ENCODE measurements around the gene ISLR2. TPM values are rescaled to one million over a fixed set of nuclear protein-coding genes. Genes with fewer than 3 reads are reported as not detected.

ISLR2 gene
- total and polyA plus RNA-seq, 8 donors: 1.3 to 8.4 (median 6.8) TPM

GRCh38 chr15:74129586-74130154, 716 bp upstream of the ISLR2 start:
- H3K9me3 ChIP-seq: no peaks in the 10 kb centered on the region
- TF ChIP-seq CTCF (IDR thresholded peaks at IDR 0.05): no peak
- H3K27me3 ChIP-seq: peaks cover 70 to 98% of the 10 kb centered on the region in 2 donors
- peak overlapping the region in 1 of 2 donors; percentile 17 for H3K4me3 ChIP-seq
- DNase-seq (peak in 1 of 4 donors; percentile 56), ATAC-seq (no peak)
- intact Hi-C loops (cut with DNase I): loop anchor here in 1 of 2 donors (10.0 kb wide), 1 partner anchor 175 kb away; no protein-coding TSS in a partner anchor
- peaks cover 4 to 43% of the 10 kb centered on the region in 2 donors for H3K4me1 ChIP-seq
- no peaks in the 10 kb centered on the region for H3K36me3 ChIP-seq
- no peak overlapping the region for H3K27ac ChIP-seq

- Histone ChIP-seq H3K4me3 (no peak overlapping the region), H3K27me3 (peaks cover 84 to 98% of the 10 kb centered on the region in 2 donors), H3K9me3 (no peaks in the 10 kb centered on the region), H3K27ac (no peak overlapping the region), H3K36me3 (no peaks in the 10 kb centered on the region), H3K4me1 (peaks cover 10 to 57% of the 10 kb centered on the region in 2 donors)
- intact Hi-C loops (cut with DNase I): no loop called here
- no peak for TF ChIP-seq CTCF (IDR thresholded peaks at IDR 0.05)
- ATAC-seq (no peak), DNase-seq (no peak)
These were observed 652 bp downstream of the ISLR2 start for GRCh38 chr15:74130849-74131627.

- TF ChIP-seq CTCF (IDR thresholded peaks at IDR 0.05): no peak
- intact Hi-C loops (cut with DNase I): no loop called here
- Histone ChIP-seq H3K36me3 (no peaks in the 10 kb centered on the region), H3K27ac (no peak overlapping the region), H3K4me3 (no peak overlapping the region), H3K9me3 (no peaks in the 10 kb centered on the region), H3K27me3 (peaks cover 90 to 99% of the 10 kb centered on the region in 2 donors), H3K4me1 (peaks cover 11 to 63% of the 10 kb centered on the region in 2 donors)
- no peak for ATAC-seq
- DNase-seq: no peak
These were observed 1.4 kb downstream of the ISLR2 start for GRCh38 chr15:74131628-74132413.

- H3K27ac ChIP-seq: no peak overlapping the region
- H3K27me3 ChIP-seq: peaks cover 92 to 100% of the 10 kb centered on the region in 2 donors
- ATAC-seq (no peak), DNase-seq (no peak)
- no peak overlapping the region for H3K4me3 ChIP-seq
- no peaks in the 10 kb centered on the region for H3K9me3 ChIP-seq
- H3K4me1 ChIP-seq: peaks cover 11 to 58% of the 10 kb centered on the region in 2 donors
- H3K36me3 ChIP-seq: no peaks in the 10 kb centered on the region
- no peak for TF ChIP-seq CTCF (IDR thresholded peaks at IDR 0.05)
- intact Hi-C loops (cut with DNase I): no loop called here
These were observed 2.6 kb downstream of the ISLR2 start for GRCh38 chr15:74132681-74133651.

All from left lung (tissue), 10 donors.